Measurements from ENCODE around the gene CEP89.
"Not testable (repeated sequence)": the region's sequence is repeated elsewhere in the genome, so short reads cannot be mapped to it uniquely, and the experiment has no call there.

Gene CEP89

DNA sequence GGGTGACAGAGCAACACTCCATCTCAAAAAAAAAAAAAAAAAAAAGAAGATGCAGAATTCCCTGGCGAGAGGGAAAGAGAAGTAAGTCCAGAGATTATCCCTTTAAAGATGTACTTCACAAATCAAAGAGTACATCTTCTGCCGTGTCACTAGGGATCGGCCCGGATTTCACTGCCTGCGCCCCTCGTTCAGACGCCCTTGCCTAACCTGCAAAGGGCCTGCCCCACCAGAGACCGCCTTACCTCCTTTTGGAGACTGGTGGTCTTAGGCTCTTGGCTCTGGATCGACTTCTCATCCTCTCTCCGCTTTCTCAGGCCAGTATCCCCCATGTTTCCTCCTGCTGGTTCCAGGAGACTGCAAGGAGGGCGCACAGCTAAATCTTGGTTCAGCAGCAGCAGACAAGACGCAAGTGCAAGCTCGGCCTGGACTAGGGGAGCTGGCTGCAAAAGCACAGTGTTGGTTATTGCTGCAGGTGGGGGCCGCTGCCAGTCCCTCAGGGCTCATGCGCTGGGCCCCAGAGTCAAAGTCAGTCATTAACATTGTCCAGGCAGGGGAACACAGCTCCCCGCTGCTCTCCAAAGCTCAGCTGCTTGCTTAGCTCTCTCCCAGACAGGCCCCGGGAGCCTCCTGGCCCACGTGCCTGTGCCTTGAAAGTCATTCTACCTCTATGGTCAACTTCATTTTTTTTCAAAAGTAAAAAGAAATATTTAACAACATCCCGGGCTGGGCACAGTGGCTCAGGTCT, 103.4 kb downstream of the CEP89 start:
- DNase-seq = no peak

DNA sequence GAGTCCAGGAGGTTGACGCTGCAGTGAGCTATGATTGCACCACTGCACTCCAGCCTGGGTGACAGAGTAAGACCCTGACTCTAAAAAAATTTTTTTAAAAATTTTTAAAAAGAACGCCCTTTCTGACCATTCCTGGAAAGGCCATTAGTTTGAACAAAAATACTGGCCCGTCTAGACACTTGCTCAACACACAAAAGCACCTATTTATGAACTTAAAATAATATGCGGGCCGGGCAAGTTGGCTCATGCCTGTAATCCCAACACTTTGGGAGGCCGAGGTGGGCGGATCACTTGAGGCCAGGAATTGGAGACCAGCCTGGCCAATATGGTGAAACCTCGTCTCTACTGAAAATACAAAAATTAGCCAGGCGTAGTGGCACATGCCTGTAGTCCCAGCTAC, 104.3 kb downstream of the CEP89 start:
- not testable (repeated sequence) for DNase-seq

DNA sequence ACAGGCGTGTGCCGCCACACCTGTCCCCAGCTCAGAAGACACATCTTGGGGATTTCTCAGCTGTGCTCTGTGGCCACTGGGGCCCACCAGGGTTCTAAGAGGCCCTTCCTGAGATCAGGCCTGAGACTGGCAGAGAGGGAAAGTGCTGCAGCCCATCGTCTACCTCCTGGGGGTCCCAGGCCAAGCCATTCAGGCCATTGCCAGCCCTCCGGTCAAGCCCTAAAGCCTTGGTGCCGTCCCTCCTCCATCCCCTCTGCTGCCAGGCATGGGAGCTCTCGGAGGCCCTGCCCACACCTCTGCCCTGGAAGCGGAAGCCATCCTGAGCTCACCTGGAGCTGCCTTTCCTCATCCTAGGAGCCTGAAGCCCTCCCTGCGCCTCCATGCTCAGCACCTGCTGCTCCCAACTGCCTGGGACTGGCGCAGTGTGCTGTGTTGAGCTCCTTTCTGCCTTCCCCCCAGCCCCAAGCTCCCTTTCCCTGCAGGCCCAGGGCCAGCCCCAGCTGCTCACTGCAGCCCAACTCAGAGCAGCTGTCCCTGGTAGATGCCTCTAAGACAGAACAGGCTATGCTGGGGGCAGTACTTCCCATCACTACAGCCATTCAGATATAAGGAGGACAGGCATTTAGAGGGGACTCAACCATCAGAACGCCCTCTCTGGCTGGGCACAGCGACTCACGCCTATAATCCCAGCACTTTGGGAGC, 105.0 kb downstream of the CEP89 start:
- DNase-seq = no peak

DNA sequence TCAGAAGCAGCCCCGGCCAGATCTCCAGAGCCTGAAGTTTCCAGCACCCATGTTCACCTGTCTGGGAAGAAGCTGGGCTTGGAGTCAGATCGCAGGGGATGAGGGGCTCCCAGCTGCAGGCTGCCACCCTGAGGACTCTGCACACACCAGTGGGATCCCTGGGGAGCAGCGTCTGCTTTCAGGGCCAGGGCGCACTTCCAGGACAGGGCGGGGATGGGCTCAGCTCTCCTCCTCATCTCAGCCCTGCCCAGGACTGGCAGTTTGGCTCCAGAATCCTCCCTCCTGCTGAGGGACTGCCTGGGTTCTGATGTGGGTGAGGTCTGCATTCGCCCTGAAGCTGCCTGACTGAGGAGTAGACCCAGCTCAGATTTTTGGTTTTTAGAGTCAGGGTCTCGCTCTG, 105.7 kb downstream of the CEP89 start:
- no peak for DNase-seq

DNA sequence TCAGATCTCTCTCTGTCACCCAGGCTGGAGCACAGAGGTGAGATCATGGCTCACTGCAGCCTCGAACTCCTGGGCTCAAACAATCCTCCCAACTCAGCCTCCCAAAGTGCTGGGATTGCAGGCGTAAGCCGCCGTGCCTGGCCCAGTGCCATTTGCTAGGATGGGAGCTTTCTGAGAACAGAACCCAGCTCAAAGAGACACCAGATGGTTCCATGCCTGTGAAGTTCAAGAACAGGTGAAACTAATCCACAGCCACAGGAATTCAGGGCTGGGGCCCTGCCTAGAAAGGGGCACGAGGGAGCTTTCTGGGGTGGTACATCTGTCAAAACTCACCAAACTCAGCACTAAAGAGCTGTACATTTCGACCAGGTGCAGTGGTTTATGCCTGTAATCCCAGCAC, 106.4 kb downstream of the CEP89 start:
- no peak for DNase-seq

DNA sequence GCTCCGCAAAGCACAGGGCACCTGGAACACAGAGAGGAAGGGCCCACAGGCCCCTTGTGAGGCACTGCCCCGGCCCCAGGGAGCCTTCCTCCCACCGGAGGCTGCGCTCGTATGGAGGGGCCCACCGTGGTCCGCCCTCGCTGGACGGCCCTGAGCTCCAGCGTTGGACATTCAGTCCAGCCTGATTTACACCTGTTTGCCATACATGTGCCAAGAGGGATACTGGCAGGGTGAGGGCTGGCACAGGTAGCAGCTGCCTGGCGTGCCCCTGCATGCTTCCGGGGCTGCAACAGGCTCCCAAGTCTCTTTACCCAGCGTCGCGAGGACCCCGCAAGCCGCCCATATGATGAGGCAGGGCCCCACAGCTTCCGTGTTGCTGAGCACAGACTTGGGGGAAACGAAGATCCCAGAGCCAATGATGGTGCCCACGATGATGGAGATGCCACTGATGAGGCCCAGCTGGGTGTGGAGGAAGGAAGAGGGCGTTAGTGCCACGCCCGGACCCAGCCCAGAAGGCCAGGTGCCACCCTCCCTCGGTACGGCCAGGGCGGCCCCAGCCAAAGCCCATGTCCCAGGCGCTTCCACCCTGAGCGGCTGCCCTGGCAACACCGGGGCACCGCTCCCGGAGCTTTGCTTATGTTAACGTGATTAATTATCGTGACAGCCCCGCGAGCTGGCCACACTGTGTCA, 107.3 kb downstream of the CEP89 start:
- no peak for DNase-seq

DNA sequence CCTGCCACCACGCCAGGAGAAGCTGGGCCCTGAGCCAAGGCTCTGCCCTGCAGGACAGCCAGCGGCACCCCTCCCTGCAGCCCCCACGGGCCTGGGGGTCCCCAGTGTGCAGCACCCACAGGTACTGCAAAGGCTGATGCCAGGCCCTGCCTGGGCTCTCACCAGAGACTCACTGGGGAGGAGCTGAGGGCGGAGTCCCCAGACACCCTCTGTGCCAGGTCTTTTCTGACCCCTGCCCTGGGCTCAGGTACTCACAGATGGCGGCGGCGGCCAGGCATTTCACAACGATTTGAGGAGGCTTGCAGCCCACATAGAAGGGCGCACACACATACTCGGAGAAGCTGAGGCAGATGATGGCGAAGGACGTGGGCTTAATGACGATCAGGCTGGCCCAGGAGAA, 107.9 kb downstream of the CEP89 start:
- no peak for DNase-seq

DNA sequence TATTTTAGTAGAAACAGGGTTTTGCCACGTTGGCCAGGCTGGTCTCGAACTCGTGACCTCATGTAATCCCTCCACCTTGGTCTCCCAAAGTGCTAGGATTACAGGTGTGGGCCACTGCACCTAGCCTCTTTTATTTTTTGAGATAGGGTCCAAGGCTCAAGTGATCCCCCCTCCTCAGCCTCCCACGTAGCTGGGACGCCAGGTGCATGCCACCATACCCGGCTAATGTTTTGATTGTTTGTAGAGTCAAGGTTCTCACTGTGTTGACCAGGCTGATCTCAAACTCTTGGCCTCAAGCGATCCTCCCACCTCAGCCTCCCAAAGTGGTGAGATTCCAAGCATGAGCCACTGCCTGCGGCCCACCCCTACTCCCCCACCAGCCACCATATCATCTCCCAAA, 108.5 kb downstream of the CEP89 start:
- DNase-seq = no peak

DNA sequence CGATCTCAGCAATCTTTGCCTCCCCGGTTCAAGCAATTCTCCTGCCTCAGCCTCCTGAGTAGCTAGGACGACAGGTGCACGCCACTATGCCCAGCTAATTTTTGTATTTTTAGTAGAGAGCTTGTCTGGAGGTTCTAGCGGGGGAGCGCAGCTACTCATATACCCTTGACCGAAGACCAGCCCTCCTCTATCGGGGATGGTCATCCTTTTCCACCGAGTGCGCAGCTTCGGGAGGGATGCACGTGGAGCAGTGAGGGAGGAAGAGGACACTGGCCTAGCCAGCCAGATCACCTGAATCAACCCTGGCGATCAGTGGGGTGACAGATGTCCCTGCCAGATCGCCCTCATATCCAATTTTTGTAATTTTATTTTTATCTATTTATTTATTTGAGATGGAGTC, 109.0 kb downstream of the CEP89 start:
- no peak for DNase-seq

DNA sequence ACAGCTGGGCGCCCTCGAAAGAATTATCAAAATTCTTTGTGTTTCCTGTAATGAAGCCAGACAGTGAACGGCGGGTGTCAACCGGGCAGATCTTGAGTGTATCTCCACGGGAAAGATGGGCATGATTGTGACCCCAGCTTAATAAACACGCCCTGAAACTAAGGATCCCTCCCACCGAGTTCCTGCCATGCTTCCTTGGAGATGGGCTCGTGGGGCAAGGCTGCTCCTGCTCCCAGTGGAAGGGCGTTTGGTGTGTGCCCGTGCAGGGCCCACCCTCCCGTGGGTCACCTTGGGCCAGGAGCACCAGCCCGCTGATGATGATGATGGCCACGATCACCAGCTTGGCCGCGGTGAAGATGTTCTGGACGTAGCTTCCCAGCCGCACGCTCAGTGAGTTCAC, 109.6 kb downstream of the CEP89 start:
- no peak for DNase-seq

DNA sequence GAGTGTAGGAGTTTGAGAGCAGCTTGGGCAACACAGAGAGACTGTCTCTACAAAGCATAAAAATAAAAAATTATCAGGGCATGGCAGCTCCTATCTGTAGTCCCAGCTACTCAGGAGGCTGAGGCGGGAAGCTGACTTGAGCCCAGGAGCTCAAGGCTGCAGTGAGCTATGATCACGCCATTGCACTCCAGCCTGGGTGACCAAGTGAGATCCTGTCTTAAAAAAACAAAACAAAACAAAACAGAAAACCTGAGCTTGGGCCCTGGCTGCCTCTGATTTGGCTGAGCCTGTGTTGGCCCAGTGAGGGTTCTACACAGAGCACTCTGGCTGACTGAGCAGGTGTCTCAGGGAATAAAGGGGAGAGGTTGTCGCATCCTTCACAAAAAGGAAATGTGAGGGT, 110.2 kb downstream of the CEP89 start:
- DNase-seq = no peak

DNA sequence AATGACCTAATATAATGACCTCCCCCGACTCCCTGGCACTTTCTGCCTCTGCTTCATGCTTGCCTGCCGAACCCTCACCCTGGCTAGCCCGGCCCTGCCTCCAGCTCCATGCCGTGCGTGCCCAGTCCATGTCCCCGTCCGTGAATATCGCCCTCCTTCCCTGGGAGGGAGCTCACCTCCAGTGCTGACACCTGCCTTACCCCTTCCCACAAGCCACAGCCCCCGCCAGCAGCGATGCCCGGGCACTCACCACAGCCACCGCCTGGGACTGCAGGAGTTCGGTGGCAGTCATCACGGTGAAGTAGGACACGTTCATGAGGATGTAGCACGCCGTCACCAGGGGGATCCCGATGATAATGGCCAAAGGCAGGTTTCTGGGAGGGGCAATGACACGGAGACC, 112.2 kb downstream of the CEP89 start:
- DNase-seq = no peak

DNA sequence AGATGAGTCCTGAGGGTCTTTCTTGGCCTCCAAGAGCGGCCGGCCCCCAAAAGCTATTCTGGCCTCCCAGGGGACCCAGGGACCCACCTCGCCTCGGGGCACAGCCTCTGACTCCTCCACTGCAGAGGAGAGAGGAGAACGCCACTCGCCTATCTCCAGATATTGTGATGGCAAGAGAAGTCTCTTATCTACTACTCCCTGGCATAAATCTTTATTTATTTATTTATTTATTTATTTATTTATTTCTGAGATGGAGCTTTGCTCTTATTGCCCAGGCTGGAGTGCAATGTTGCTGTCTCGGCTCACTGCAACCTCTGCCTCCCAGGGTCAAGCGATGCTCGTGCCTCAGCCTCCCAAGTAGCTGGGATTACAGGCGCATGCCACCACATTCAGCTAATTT, 113.2 kb downstream of the CEP89 start:
- no peak for DNase-seq

DNA sequence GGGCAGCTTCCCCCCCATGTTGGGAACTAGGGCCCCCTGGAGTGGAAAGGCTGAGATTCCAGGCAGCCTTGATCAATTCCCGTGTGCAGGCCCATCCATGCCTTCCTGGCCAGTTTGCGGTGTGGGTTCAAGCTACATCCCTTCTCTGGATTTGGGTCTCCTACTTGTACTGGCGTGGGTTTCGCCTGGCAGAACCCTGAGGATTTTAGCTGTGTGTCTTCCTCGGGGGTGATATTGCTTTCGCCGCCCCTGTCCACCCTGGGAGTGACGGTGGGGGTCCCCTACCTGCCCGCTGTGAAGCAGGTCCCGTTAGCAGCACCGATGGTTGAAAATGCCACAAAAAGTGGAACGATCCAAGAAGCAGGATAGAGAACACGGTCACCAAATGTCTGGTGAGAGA, 113.6 kb downstream of the CEP89 start:
- DNase-seq = no peak

DNA sequence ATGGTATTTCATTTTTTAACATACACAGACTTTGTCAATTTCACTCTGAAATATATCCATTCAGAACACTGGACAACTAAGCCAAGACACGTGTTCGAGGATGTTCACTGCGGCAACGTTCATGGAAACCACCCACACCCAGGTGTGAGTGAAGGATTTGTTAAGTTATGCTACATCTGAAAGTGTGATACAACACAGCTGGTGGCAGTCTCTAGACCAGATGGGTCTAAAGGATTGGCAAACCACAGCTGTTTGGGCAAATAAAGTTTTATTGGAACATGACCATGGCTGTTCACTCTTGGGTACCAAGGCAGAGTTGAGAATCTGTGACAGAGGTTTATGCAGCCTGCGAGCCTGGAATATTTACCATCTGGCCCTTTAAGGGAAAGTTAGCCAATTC, 114.2 kb downstream of the CEP89 start:
- no peak for DNase-seq

DNA sequence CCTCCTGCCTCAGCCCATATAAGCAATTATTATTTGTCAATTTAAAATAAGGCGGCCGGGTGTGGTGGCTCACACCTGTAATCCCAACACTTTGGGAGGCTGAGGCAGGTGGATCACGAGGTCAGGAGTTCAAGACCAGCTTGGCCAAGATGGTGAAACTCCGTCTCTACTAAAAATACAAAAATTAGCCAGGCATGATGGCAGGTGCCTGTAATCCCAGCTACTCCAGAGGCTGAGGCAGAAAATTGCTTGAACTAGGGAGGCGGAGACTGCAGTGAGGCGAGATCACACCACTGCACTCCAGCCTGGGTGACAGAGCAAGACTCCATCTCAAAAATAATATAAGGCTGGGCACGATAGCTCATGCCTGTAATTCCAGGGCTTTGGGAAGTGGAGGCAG, 114.9 kb downstream of the CEP89 start:
- not testable (repeated sequence) for DNase-seq

DNA sequence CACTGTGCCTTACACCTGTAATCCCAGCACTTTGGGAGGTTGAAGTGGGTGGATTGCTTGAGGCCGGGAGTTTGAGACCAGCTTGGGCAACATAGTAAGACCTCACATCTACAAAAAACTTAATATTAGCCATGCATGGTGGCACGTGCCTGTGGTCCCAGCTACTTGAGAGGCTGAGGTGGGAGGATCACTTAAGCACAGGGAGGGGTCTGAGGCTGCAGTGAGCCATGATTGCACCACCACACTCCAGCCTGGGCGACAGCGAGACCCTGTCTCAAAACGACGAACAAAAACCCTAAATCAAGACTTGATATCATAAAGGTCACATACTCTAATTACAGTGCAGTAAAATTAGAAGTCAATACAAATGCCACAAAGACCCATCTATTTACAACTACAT, 119.5 kb downstream of the CEP89 start:
- DNase-seq = no peak

DNA sequence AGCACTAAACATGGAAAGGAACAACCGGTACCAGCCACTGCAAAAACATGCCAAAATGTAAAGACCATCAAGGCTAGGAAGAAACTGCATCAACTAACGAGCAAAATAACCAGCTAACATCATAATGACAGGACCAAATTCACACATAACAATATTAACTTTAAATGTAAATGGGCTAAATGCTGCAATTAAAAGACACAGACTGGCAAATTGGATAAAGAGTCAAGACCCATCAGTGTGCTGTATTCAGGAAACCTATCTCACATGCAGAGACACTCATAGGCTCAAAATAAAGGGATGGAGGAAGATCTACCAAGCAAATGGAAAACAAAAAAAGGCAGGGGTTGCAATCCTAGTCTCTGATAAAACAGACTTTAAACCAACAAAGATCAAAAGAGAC, 123.7 kb downstream of the CEP89 start:
- not testable (repeated sequence) for DNase-seq

DNA sequence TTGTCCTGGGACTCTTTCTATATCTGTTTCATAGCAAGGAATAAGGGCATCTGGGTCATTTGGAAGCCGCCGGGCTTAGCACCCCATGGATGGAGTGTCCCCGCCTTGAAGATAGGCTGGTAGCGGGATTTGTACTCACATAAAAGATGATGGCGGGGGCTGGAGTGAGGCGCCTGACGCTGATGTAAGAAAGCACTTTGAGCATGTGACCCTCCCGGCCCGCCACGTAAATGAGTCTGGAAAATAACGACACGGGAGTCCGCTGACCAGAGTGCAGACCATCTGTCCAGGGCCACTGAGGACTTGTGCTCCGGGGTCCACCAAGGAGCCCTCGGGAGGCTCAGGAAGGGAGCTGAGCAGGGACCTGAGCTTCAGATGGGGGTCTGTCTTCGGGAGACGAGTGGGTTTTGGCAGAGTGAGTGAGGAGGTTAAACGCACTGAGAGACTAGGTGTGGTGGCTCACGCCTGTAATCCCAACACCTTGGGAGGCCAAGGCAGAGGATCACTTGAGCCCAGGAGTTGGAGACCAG, 128.0 kb downstream of the CEP89 start:
- no peak for DNase-seq

DNA sequence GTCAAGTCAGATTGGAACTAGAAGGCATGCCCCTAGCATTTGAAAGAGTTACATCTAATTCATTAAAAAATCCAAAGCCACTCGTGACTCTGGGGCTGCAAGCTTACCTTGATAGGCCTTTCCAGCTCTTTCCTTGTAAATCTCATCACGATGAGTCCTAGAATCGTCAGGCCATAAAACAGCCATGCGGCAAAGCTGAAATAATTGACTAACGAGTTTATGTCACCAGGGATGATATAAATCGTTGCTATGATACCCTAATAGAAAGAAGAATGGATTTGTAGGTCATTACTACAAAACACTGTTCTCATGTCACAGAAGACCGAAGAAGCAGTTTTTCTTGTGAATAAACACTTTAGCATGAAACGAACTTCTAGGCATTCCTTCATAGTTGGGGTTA, 129.7 kb downstream of the CEP89 start:
- no peak for DNase-seq

DNA sequence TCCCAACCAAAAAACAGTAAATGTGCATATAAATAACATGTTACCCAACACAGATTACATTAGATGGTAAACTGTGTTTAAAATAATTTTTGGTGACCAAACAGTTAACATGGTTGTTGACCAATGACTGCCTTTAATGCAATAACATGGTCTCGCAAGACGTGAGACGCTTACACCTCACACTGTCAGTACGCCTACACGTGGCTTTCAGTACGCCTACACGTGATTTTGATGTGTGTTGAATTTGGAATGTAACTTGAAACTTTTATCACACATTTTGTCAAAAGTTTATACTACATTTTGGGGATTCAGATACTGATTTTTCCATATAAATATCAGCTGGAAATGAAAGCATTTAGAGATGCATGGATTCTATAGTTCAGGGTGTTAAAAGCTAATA, 134.2 kb downstream of the CEP89 start:
- DNase-seq = no peak

DNA sequence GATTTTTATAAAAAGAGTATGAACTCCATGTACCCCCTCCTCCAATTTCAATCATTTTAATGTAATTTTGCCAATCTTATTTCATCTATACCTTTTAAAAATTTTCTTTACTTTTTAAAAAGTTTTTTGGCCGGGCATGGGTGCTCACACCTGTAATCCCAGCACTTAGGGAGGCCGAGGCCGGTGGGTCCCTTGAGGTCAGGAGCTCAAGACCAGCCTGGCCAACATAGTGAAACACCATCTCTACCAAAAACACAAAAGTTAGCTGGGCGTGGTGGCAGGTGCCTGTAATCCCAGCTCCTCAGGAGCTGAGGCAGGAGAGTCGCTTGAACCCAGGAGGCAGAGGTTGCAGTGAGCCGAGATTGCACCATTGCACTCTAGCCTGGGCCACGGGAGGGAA, 138.4 kb downstream of the CEP89 start:
- not testable (repeated sequence) for DNase-seq

DNA sequence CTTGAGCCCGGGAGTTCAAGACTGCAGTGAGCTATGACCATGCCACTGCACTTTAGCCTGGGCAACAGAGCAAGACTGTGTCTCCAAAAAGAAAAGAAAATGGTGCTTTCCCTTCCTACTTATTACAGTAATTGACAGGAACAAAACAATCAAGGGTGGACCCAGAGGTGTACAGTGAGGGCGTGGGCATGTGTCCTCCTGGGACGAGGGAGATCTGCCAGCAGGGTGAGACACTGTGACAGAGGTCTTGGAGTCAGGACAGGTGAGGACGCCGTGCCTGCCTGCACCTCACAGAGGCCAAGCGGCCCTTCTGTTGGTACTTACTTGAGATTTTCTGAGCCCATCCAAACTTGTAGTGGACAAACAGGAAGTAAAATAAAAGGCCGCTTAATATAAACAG, 138.9 kb downstream of the CEP89 start:
- not testable (repeated sequence) for DNase-seq

DNA sequence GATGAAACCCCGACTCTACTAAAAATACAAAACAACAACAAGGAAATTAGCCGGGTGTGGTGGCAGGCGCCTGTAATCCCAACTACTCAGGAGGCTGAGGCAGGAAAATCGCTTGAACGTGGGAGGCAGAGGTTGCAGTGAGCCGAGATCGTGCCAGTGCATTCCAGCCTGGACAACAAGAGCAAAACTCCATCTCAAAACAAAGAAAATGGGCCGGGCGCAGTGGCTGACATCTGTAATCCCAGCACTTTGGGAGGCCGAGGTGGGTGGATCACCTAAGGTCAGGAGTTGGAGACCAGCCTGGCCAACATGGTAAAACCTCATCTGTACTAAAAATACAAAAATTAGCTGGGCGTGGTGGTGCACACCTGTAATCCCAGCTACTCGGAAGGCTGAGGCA, 139.7 kb downstream of the CEP89 start:
- DNase-seq = not testable (repeated sequence)

All from activated CD4-positive, alpha-beta T cell treated with anti-CD3 and anti-CD28 coated beads, Interleukin-2, amount 50 U/mL, for 1 hour (primary cell).